HL-60 (cell line): ENCODE data around the gene CABCOCO1.
A peak's percentile ranks its signal among the peaks of the same experiment; 100 is the strongest.

ENCODE experiments used
- DNase-seq, 2 experiments: peaks; one replicate each; pipeline ENCODE4 v3.0.0-alpha.2; 2010 to 2020; ENCODE audit warnings: low read depth in 1 of 2, low spot score in 1 of 2
- H3K27ac ChIP-seq: fragments of 250-450 bp; sonication (Bioruptor Pico); replicated peaks from 2 replicates; pipeline ENCODE4 v1.5.1; 2020; ENCODE audit warnings: mild to moderate bottlenecking, moderate library complexity
- H3K27me3 ChIP-seq: fragments of 250-450 bp; sonication (Bioruptor Pico); 2 replicates; pipeline ENCODE4 v1.5.1; 2021; ENCODE audit warnings: mild to moderate bottlenecking, moderate library complexity; ENCODE audit not compliant: insufficient read depth, poor library complexity, severe bottlenecking
- H3K4me3 ChIP-seq: replicated peaks from 2 replicates; pipeline ENCODE4 v1.5.1; 2011; ENCODE audit warnings: mild to moderate bottlenecking, control low read depth, low read length; ENCODE audit not compliant: insufficient read depth
- GABPA ChIP-seq: IDR thresholded peaks from 2 replicates; pipeline ENCODE4 v1.6.1; 2012; ENCODE audit warnings: low read depth
- POLR2AphosphoS5 ChIP-seq: IDR thresholded peaks from 2 replicates; pipeline ENCODE4 v1.6.1; 2012; ENCODE audit warnings: low read depth
- SPI1 ChIP-seq: IDR thresholded peaks from 2 replicates; pipeline ENCODE4 v1.6.1; 2012; ENCODE audit warnings: low read depth, mild to moderate bottlenecking, borderline replicate concordance
- TF ChIP-seq, protein P1 (sequence below): IDR thresholded peaks from one replicate; pipeline ENCODE4 v1.5.1; 2011; ENCODE audit warnings: low read length, control low read depth, inconsistent platforms; ENCODE audit not compliant: insufficient read depth
- TF ChIP-seq, protein P2 (sequence below): IDR thresholded peaks from 2 replicates; pipeline ENCODE4 v1.6.1; 2012; ENCODE audit warnings: low read depth; ENCODE audit not compliant: insufficient replicate concordance

CABCOCO1 gene

DNA sequence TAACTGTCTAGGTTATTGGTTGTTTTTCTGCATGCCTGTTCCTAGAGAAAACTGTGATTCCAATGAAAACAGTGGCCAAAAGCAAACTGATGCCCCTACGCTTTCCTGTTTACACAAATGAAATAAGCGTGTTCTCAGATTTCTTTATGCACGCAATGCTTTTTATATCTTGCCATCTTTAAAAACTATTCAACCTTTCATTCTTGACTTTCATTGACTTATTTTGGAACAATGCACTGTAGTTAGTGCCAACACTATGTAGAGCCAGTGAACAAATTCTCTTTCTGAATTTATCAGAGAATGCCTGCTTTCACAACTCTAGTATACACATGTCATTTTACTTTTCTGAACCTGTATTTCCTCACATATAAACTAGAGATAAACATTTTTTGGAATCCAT lies 86.6 kb downstream of the CABCOCO1 start:
- TF ChIP-seq POLR2AphosphoS5 = no peak
- no peak for TF ChIP-seq GABPA
- no peak for TF ChIP-seq SPI1
- TF ChIP-seq, protein P1, sequence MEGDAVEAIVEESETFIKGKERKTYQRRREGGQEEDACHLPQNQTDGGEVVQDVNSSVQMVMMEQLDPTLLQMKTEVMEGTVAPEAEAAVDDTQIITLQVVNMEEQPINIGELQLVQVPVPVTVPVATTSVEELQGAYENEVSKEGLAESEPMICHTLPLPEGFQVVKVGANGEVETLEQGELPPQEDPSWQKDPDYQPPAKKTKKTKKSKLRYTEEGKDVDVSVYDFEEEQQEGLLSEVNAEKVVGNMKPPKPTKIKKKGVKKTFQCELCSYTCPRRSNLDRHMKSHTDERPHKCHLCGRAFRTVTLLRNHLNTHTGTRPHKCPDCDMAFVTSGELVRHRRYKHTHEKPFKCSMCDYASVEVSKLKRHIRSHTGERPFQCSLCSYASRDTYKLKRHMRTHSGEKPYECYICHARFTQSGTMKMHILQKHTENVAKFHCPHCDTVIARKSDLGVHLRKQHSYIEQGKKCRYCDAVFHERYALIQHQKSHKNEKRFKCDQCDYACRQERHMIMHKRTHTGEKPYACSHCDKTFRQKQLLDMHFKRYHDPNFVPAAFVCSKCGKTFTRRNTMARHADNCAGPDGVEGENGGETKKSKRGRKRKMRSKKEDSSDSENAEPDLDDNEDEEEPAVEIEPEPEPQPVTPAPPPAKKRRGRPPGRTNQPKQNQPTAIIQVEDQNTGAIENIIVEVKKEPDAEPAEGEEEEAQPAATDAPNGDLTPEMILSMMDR = no peak
- no peak for DNase-seq
- Histone ChIP-seq H3K27me3 (no peaks in the 10 kb centered on the region), H3K27ac (no peak overlapping the region), H3K4me3 (no peak overlapping the region)

DNA sequence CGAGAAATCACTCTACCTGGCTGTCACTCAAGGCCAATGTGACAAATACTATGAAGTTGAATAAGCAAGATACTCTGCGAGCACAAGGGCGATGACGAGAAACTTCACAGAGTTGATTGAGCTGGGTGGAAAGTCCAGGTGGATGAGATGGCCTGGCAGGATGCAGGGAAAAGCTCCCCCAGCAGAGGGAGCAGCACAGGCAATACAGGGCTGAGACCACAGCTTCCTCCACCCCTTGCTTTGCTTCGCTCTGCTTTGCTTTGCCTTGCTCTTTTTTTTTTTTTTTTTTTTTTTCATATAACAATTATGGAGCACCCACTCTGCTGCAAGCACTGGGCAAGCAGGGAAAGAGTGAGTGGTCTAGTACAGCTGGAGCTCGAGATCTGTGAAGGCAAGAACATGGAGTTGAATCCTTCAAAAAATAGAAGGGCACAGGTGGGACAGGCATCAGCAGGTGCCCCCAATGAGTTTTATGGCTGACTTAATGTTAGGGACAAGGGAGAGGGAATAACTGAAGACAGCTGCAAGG lies 88.3 kb downstream of the CABCOCO1 start:
- Histone ChIP-seq H3K4me3 (no peak overlapping the region), H3K27ac (no peak overlapping the region), H3K27me3 (no peaks in the 10 kb centered on the region)
- no peak for TF ChIP-seq GABPA
- TF ChIP-seq, protein P1 = peak; percentile 81
- DNase-seq = peak; percentile 1 to 36

DNA sequence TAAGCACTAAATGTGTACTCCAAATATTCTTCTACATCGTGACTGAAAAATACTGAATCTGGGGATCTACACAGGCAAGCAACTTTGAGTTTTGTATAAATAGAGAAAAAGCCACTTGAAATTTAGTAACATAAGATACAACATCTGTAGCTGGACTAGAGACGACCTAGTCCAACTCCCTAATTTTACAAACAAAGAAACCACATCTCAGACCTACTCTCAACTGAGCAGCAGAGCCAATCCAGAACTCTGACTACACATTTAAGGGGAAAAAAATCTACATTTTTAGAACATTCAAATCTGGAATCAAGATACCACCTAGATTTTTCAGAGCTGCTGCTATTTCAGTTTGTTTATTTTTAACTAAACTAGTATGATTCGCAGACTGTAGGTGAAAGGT lies 88.9 kb downstream of the CABCOCO1 start:
- Histone ChIP-seq H3K27me3 (no peaks in the 10 kb centered on the region), H3K27ac (no peak overlapping the region), H3K4me3 (no peak overlapping the region)
- TF ChIP-seq GABPA (no peak), POLR2AphosphoS5 (no peak)
- TF ChIP-seq, protein P2, sequence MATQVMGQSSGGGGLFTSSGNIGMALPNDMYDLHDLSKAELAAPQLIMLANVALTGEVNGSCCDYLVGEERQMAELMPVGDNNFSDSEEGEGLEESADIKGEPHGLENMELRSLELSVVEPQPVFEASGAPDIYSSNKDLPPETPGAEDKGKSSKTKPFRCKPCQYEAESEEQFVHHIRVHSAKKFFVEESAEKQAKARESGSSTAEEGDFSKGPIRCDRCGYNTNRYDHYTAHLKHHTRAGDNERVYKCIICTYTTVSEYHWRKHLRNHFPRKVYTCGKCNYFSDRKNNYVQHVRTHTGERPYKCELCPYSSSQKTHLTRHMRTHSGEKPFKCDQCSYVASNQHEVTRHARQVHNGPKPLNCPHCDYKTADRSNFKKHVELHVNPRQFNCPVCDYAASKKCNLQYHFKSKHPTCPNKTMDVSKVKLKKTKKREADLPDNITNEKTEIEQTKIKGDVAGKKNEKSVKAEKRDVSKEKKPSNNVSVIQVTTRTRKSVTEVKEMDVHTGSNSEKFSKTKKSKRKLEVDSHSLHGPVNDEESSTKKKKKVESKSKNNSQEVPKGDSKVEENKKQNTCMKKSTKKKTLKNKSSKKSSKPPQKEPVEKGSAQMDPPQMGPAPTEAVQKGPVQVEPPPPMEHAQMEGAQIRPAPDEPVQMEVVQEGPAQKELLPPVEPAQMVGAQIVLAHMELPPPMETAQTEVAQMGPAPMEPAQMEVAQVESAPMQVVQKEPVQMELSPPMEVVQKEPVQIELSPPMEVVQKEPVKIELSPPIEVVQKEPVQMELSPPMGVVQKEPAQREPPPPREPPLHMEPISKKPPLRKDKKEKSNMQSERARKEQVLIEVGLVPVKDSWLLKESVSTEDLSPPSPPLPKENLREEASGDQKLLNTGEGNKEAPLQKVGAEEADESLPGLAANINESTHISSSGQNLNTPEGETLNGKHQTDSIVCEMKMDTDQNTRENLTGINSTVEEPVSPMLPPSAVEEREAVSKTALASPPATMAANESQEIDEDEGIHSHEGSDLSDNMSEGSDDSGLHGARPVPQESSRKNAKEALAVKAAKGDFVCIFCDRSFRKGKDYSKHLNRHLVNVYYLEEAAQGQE = no peak
- TF ChIP-seq, protein P1 = no peak
- DNase-seq = no peak

DNA sequence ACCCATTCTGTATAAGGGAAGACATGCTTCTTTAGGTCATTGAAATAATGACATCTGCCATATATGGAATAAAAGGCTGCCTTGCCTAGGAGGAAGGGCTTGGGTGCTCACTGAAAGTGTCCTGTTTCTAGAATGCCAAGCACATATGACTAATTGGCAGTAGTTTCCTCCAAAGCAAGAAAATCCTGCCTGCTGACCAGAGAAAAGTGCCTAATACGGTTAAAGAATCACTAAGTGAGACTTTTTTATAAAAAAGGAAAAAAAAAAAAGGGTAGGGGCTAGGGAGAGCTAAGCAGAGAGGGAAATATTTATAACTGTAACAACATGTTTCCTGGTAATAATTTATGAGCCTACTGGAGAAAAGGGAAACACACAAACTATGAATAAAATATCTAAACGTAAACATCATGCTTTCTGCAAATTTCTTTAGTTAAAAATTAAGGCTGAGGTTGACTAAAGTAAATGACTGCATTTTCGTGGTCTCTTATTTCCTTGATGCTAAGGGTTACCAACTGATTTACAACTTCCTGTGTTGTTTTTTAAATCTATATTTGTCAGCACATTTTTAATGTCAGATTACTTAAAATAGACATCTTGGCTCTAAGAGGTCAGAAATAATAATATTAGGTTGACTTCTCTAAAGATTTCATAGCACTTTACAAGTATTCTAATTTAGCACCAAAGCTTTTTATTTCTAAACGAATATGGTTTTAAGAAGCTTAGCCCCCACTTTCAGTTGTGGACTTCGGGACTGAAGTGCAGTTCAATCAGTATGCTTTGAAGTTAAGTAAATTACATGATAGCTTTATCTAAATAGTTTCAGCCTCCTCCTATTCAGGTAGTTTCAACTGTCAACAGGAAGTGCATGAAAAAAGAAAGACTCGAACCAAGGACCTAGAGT lies 89.6 kb downstream of the CABCOCO1 start:
- no peak for DNase-seq
- H3K27ac ChIP-seq = no peak overlapping the region
- H3K27me3 ChIP-seq = no peaks in the 10 kb centered on the region
- no peak for TF ChIP-seq GABPA
- TF ChIP-seq, protein P1 = no peak
- TF ChIP-seq POLR2AphosphoS5 = no peak
- TF ChIP-seq SPI1 = no peak
- TF ChIP-seq, protein P2 = no peak
- H3K4me3 ChIP-seq = no peak overlapping the region
